ENCODE measurements around the gene ELMOD3. TPM values are rescaled to one million over a fixed set of nuclear protein-coding genes. Genes with fewer than 3 reads are reported as not detected.

Gene ELMOD3
- total and polyA plus RNA-seq, 2 of the 8 experiments (the other 6 are each of a cell fraction or from before 2014, with no cell fraction given) = 8.5 to 10.2 TPM

DNA sequence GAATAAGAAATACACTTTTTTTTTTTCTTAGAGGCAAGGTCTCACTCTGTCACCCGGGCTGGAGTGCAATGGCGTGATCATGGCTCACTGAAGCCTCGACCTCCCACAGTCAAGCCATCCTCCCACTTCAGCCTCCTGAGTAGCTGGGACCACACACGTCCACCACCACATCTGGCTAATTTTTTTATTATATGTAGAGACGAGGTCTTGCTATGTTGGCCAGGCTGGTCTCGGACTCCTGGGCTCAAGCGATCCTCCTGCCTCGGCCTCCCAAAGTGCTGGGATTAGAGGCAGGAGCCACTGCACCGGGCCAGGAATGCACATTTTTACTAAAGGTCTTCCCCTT lies 29.1 kb upstream of the ELMOD3 start:
- Histone ChIP-seq H3K27ac (ENCODE audit: low read depth, low read length) (no peak overlapping the region), H3K27me3 (replicated peaks in 1 of 4; ENCODE audit: control insufficient read depth in 3 of 4, extremely low read depth in 1 of 4, insufficient read depth in 3 of 4, low read length in 3 of 4) (no peaks in the 10 kb centered on the region; a peak in 1 of 7 replicates), H2AK5ac (ENCODE audit: low read depth, low read length) (no peak overlapping the region), H3K4me1 (replicated peaks in 1 of 4; ENCODE audit: control insufficient read depth in 3 of 4, insufficient read depth in 4 of 4, low read length in 3 of 4) (peaks cover 0 to 13% (median 5%) of the 10 kb centered on the region in 4 experiments; a peak in 6 of 7 replicates), H3K79me1 (ENCODE audit: low read depth, low read length) (peaks cover 17% of the 10 kb centered on the region), H4K5ac (ENCODE audit: insufficient read length, low read depth, low read length) (no peak overlapping the region), H4K20me1 (replicated peaks in 1 of 2; ENCODE audit: control insufficient read depth in 1 of 2, insufficient read depth in 2 of 2, low read length in 2 of 2) (peaks cover 2 to 9% of the 10 kb centered on the region in 2 experiments), H3K4ac (replicated peaks; ENCODE audit: insufficient read length, low read depth, low read length) (no peak overlapping the region), H3K56ac (replicated peaks; ENCODE audit: insufficient read length, low read depth, low read length) (no peak overlapping the region), H2AFZ (ENCODE audit: low read length) (no peak overlapping the region), H3K79me2 (ENCODE audit: control insufficient read depth in 1 of 2, insufficient read depth in 2 of 2, low read length in 2 of 2) (peaks cover 9 to 24% of the 10 kb centered on the region in 2 experiments), H4K91ac (replicated peaks; ENCODE audit: insufficient read length, low read length) (no peak overlapping the region), H3K36me3 (ENCODE audit: control insufficient read depth in 2 of 4, insufficient read depth in 4 of 4, low read length in 3 of 4) (peaks cover 18 to 40% (median 28%) of the 10 kb centered on the region in 4 experiments), H3K4me2 (ENCODE audit: insufficient read depth in 1 of 2, low read depth in 2 of 2, low read length in 2 of 2) (peak overlapping the region in 1 of 2 experiments; percentile 86; a peak in 1 of 4 replicates), H2BK120ac (replicated peaks; ENCODE audit: low read depth, low read length) (no peak overlapping the region), H2BK5ac (ENCODE audit: low read depth, low read length) (no peak overlapping the region), H2BK20ac (ENCODE audit: low read length) (no peak overlapping the region), H3K23ac (ENCODE audit: insufficient read length) (no peak overlapping the region), H3K23me2 (ENCODE audit: low read depth, low read length) (peaks cover 17% of the 10 kb centered on the region), H3K9ac (replicated peaks in 1 of 4; ENCODE audit: extremely low read depth in 1 of 4, low read depth in 3 of 4, low read length in 3 of 4) (no peak overlapping the region), H2BK12ac (ENCODE audit: low read depth, low read length) (no peak overlapping the region), H3K18ac (ENCODE audit: extremely low read depth, low read length) (no peak overlapping the region), H3K14ac (ENCODE audit: insufficient read length) (no peak overlapping the region), H2BK15ac (ENCODE audit: low read length) (no peak overlapping the region), H3K4me3 (ENCODE audit: extremely low read depth in 1 of 4, insufficient read depth in 2 of 4, low read depth in 3 of 4, low read length in 4 of 4) (peak overlapping the region in 1 of 4 experiments; percentile 96; a peak in 2 of 8 replicates), H3K9me3 (ENCODE audit: insufficient read depth in 2 of 2, low read depth in 1 of 2, low read length in 1 of 2) (no peaks in the 10 kb centered on the region), H4K8ac (ENCODE audit: extremely low read depth, insufficient read depth, low read length) (no peak overlapping the region)
- DNase-seq (ENCODE audit: low read depth in 1 of 2, low spot score in 2 of 2) (no peak), FAIRE-seq (no peak)
- POLR2A ChIA-PET (ENCODE audit: partially characterized antibody) = interaction anchor here (0.6 to 6.2 kb wide), 4 partner anchors 9 to 421 kb away, joined by 3 to 70 read pairs (median 12); no protein-coding TSS in a partner anchor
- 87% methylated on average over 9 of the region's 9 CpGs; no CpG with 5 or more reads in 1 of the 2 experiments for WGBS, 2 experiments (ENCODE audit: extremely low coverage in 1 of 2, insufficient coverage in 1 of 2, insufficient read length in 1 of 2, insufficient replicate concordance in 2 of 2, low coverage in 1 of 2, low lambda C conversion rate in 2 of 2, missing lambda C conversion rate in 1 of 2)
- no peak for TF ChIP-seq CHD2 (IDR thresholded peaks at IDR 0.05; ENCODE audit: low read length)
- TF ChIP-seq SP1 (IDR thresholded peaks at IDR 0.05; ENCODE audit: low read depth, low read length) = no peak
- TF ChIP-seq EZH2 (IDR thresholded peaks at IDR 0.05; ENCODE audit: low read depth, low read length, severe bottlenecking) = no peak
- CTCF ChIA-PET (ENCODE audit: partially characterized antibody) = interaction anchor here (1.7 kb wide), 1 partner anchor 25 kb away, joined by 5 read pairs; no protein-coding TSS in a partner anchor

Measured in H1 (cell line).